Epithelial cell of esophagus (primary cell): ENCODE measurements around the gene FAU.

ENCODE experiments used
- DNase-seq: peaks from one replicate; pipeline ENCODE4 v3.0.0; 2010; ENCODE audit warnings: low read depth
- H3K4me3 ChIP-seq: 2 replicates; pipeline ENCODE4 v1.5.1; 2011; ENCODE audit warnings: mild to moderate bottlenecking, low read length, control low read depth
- CTCF ChIP-seq: IDR thresholded peaks from 2 replicates; pipeline ENCODE4 v1.5.1; 2011; ENCODE audit warnings: low read depth, mild to moderate bottlenecking, low read length, control low read depth, inconsistent platforms; ENCODE audit not compliant: insufficient read depth; ENCODE audit errors: missing control alignments

FAU gene

GRCh38 chr11:65102142-65103095 is 19.5 kb downstream of the FAU start:
- no peak for TF ChIP-seq CTCF
- no peak overlapping the region for H3K4me3 ChIP-seq
- no peak for DNase-seq

- no peak overlapping the region for H3K4me3 ChIP-seq
- TF ChIP-seq CTCF = no peak
- DNase-seq = no peak
These were observed 21.1 kb downstream of the FAU start for GRCh38 chr11:65100674-65101350.

- DNase-seq = no peak
- TF ChIP-seq CTCF = no peak
- H3K4me3 ChIP-seq = peak overlapping the region; percentile 81
These were observed 25.0 kb downstream of the FAU start for GRCh38 chr11:65096926-65097325.

GRCh38 chr11:65095974-65096806 is 25.7 kb downstream of the FAU start, which contains the start of gene VPS51:
Gene VPS51 (plus strand): TSS chr11:65096214. CDS start chr11:65096251, 37 bp downstream.
- TF ChIP-seq CTCF = no peak
- peak within 1 kb of the TSS; percentile 81 for H3K4me3 ChIP-seq
- peak; percentile 93 for DNase-seq

GRCh38 chr11:65095427-65095826 is 26.5 kb downstream of the FAU start:
- peak overlapping the region; percentile 81 for H3K4me3 ChIP-seq
- TF ChIP-seq CTCF = no peak
- DNase-seq = no peak

GRCh38 chr11:65090628-65091027 is 31.3 kb downstream of the FAU start:
- no peak for DNase-seq
- no peak overlapping the region for H3K4me3 ChIP-seq
- TF ChIP-seq CTCF = no peak
